Measurements from ENCODE around the gene INSC.

GRCh38 chr11:15289723-15290122 lies 175.0 kb downstream of the INSC start:
- TF ChIP-seq CTCF (IDR thresholded peaks at IDR 0.05; ENCODE audit: low read length) (no peak), EZH2 (IDR thresholded peaks at IDR 0.05; ENCODE audit: borderline replicate concordance, low read length) (no peak)

All from OCI-LY1 (cell line).